HG03025 (cell line): ENCODE results near the gene DNLZ.
"Not testable (repeated sequence)": the region's sequence is repeated elsewhere in the genome, so short reads cannot be mapped to it uniquely, and the experiment has no call there.

Experiments used
- ATAC-seq: cut with Tn5 transposase; IDR thresholded peaks from one replicate; pipeline ENCODE4 v1.9.1; 2021; ENCODE audit warnings: mild to moderate bottlenecking, moderate library complexity; ENCODE audit not compliant: unreplicated experiment, low FRiP score

DNLZ gene

DNA sequence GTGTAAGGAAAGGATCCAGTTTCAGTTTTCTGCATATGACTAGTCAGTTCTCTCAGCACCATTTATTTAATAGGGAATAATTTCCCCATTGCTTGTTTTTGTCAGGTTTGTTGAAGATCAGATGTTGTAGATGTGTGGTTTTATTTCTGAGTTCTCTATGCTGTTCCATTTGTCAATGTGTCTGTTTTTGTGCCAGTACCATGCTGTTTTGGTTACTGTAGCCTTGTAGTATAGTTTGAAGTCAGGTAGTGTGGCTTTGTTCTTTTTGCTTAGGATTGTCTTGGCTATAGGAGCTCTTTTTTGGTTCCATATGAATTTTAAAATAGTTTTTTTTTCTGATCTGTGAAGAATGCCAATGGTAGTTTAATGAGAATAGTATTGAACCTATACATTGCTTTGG lies 42.6 kb downstream of the DNLZ start:
- ATAC-seq, result not testable (repeated sequence)

DNA sequence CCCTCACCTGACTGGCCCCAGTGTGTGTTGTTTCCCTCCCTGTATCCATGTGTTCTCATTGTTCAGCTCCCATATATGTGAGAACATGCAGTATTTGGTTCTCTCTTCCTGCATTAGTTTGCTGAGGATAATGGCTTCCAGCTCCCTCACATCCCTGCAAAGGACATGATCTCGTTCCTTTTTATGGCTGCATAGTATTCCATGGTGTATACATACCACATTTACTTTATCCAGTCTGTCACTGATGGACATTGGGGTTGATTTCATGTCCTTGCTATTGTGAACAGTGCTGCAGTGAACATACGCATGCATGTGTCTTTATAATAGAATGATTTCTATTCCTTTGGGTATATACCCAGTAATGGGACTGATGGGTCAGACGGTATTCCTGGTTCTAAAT lies 43.6 kb downstream of the DNLZ start:
- ATAC-seq, result not testable (repeated sequence)

- ATAC-seq, result not testable (repeated sequence)
Observed at GRCh38 chr9:136319244-136319643, 44.3 kb downstream of the DNLZ start.

- no peak for ATAC-seq
Observed at GRCh38 chr9:136318776-136319241, 44.7 kb downstream of the DNLZ start.

GRCh38 chr9:136318111-136318775 lies 45.3 kb downstream of the DNLZ start:
- no peak for ATAC-seq

DNA sequence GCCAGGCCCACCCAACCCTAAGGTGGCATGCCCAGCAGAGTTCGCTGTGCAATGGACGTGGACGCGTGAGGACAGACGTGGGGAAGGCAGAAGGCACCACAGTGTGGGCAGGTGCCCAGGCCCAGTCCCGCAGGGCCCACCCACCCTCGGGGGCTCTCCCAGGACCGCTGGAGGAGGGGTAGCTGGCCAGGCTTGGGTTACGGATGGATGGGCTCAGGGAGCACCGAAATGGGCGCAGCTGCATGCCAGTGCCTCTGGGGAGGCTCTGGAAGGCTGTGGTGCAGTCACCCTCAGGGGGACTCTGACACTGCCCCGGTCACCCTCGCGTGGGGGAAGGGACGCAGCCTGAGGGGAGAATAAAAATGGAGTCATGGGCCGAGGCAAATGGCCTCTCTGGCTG lies 45.8 kb downstream of the DNLZ start:
- ATAC-seq, result no peak

DNA sequence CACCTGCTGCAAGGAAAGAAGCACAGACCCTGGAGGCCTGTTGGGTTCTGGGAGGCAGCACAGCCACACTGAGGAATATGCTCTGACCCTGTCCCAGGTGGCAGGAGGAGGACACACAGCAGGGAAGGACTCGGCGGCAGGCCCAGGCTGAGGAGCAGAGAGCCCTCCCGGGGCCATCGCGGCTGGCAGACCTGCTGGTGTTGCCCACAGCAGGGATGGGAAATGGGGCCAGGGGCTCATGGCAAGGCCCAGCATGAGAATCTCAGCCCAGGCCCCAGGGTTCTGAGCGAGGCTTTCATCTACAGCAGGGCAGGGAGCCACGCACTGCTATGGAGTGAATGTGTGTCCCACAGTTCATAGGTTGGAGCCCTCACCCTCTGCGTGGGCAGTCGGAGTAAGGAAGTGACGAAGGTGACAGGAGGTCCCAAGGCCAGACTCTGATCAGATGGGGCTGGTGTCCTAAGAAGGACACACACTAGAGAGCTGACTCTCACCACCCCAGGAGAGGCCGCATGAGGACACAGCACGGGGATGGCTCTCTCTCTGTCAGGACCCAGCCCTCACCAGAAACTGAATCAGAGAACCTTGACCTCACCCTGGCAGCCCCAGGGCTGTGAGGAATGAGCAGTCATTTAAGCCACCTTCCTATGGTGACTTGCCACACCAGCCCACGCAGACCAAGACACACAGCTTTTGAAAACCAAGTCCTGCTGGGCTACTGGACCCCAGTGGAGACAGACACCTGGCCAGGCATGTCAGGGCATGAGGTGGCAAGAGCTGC lies 46.5 kb downstream of the DNLZ start:
- no peak for ATAC-seq

DNA sequence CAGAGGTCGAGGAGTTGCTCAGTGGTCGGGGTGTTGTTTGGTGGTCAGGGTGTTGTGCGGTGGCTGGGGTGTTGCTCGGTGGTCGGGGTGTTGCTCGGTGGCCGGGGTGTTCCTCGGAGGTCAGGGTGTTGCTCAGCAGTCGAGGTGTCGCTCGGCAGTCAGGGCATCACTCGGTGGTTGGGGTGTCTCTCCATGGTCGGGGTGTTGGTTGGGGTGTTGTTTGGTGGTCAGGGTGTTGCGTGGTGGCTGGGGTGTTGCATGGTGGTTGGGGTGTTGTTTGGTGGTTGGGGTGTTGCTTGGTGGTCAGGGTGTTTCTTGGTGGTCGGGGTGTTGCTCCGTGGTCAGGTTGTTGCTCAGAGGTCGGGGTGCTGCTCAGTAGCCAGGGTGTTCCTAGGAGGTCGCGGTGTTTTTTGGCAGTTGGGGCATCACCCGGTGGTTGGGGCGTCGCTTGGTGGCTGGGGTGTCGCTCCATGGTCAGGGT lies 47.2 kb downstream of the DNLZ start:
- no peak for ATAC-seq

- ATAC-seq, result no peak
Observed at GRCh38 chr9:136314944-136315343, 48.6 kb downstream of the DNLZ start.

GRCh38 chr9:136314056-136314416 lies 49.5 kb downstream of the DNLZ start:
- ATAC-seq, result no peak

DNA sequence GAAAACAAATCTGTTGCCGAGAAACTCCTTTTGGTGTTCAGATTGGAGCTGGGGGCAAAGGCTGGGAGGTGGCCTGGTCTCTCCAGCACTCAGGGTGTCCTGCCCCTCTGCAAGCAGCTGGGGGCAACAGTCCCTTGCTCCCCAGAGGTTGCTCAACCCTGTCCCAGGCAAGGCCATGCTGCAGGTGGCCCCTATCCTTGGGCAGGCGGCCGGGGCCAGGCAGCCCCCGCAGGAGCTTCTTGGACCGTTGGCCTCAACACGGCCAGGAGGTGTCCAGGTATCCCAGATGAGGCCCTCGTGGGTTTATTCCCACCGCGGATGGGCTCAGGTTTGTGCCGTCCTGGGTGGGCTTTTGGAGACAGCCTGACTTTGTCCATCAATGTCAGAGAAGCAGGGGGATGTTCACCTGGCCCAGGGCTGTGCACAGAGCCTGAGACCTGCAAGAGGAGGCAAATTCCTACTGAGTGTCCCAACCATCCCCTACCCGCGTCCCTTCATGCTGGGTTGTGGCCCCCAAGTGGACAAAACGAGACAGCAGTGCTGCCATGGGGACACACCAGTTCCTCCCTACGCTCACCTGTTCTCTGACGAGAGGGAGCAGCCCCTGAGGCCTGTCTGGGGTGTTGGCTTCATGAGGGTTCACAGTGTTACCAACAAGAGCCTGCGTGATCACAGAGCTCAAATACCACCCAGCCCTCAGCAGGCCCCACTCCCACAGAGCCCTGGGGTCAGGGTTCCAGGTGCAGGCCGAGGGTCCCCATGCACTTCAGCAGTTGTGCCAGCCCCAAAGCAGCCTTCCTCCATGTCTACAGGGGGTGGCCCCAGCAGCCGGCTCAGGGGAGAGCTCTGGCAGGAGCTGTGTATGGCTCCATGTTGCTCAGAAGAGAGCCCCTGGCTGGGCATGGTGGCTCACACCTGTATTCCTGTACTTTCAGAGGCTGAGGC lies 50.2 kb downstream of the DNLZ start:
- no peak for ATAC-seq

DNA sequence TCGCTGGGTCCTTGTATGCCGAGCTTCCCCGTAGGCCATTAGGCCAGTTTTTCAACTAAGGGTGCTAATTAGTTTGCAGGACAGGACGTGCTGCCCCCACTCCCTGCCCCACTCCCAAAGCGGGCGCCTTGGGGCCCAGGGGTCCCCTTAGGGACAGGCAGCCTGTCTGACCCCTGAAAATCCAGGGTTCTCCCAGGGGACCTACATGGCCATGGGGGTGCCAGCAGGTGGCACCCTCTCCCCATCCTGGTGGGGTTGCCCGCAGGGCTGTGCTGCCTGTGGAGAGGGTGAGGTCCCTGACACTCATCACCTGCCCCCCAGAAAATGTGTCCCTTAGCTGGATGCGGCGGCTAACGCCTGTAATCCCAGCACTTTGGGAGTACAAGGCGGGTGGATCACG lies 51.1 kb downstream of the DNLZ start:
- no peak for ATAC-seq

DNA sequence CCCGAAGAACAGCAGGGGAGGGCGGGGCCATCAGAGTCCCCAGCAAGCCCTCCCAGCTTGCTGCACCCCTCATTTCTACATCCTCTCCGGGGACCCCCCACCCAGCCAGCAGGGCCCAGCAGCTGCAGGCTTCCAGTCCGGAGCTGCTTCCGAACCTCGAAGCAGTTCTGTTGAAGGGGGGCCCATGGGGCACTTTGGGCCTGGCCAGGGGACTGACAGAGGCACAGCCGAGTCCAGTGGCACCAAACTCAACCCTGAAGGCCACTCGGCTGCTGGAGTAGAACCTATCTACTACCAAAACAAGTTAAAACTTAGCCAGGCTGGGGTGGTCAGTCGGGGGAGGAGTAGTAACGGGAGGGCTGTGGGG lies 51.6 kb downstream of the DNLZ start:
- ATAC-seq, result no peak

GRCh38 chr9:136311051-136312008 lies 52.2 kb downstream of the DNLZ start:
- no peak for ATAC-seq

DNA sequence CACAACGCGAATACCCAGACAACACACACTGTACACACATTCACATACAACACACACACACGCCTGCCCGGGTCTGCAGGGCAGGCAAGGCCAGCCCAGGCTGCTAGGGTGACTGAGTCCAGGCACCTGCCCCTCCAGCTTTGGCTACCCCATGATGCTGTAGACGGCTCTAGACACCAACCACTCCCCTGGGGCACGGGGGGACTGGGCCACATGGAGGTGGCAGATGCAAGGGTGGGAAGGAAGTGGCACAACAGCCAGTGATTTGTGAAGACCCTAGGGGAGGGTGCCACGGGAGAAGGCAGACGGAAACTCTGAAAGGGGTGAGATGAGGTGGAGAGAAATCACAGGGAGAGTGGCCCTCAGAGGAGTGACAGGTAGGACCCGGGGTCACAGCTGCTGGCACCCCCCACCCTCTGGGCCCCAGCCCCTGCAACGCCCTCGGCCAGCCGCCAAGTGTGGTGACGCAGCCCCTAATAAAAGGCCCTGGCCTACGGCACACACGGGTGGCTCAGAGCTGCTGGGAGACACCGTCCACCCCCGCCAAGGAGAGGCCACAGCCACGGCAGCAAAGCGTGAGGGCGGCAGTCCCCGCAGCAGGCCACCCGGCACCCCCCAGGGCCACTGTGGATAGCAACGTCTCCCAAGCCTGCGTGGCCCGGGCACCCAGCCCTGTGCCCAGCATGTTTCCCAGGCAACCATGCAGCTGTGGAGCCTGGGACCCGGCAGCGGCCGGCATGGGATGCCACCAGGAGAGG lies 53.1 kb downstream of the DNLZ start:
- no peak for ATAC-seq

GRCh38 chr9:136309806-136310220 lies 53.7 kb downstream of the DNLZ start:
- no peak for ATAC-seq
